GM20000 (cell line): ENCODE results near the gene ABCA3.

Experiments used
- DNase-seq: peaks from one replicate; pipeline ENCODE4 v3.0.0; 2012; ENCODE audit warnings: low spot score
- TF ChIP-seq, protein P1 (sequence below): IDR thresholded peaks from 2 replicates; pipeline ENCODE4 v1.5.1; 2012; ENCODE audit warnings: mild to moderate bottlenecking, control low read depth; ENCODE audit errors: extremely low read depth, missing control alignments

The ABCA3 gene

DNA sequence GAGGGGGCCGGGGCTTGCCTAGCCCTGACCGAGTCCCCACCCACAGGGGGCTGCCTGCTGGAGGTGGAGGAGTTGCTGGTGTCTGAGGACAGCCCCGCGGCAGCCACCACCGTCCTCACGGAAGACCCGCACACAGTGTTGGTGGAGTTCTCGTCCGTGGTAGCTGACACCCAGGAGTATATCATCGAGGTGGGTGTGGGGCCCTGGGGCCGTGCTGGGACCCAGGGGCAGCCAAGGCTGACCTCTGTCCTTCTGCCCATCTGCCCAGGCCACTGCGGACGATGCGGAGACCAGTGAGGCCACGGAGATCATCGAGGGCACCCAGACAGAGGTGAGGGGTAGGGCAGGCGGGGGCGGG is 105.7 kb downstream of the ABCA3 start:
- TF ChIP-seq, protein P1, sequence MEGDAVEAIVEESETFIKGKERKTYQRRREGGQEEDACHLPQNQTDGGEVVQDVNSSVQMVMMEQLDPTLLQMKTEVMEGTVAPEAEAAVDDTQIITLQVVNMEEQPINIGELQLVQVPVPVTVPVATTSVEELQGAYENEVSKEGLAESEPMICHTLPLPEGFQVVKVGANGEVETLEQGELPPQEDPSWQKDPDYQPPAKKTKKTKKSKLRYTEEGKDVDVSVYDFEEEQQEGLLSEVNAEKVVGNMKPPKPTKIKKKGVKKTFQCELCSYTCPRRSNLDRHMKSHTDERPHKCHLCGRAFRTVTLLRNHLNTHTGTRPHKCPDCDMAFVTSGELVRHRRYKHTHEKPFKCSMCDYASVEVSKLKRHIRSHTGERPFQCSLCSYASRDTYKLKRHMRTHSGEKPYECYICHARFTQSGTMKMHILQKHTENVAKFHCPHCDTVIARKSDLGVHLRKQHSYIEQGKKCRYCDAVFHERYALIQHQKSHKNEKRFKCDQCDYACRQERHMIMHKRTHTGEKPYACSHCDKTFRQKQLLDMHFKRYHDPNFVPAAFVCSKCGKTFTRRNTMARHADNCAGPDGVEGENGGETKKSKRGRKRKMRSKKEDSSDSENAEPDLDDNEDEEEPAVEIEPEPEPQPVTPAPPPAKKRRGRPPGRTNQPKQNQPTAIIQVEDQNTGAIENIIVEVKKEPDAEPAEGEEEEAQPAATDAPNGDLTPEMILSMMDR, result no peak
- no peak for DNase-seq

DNA sequence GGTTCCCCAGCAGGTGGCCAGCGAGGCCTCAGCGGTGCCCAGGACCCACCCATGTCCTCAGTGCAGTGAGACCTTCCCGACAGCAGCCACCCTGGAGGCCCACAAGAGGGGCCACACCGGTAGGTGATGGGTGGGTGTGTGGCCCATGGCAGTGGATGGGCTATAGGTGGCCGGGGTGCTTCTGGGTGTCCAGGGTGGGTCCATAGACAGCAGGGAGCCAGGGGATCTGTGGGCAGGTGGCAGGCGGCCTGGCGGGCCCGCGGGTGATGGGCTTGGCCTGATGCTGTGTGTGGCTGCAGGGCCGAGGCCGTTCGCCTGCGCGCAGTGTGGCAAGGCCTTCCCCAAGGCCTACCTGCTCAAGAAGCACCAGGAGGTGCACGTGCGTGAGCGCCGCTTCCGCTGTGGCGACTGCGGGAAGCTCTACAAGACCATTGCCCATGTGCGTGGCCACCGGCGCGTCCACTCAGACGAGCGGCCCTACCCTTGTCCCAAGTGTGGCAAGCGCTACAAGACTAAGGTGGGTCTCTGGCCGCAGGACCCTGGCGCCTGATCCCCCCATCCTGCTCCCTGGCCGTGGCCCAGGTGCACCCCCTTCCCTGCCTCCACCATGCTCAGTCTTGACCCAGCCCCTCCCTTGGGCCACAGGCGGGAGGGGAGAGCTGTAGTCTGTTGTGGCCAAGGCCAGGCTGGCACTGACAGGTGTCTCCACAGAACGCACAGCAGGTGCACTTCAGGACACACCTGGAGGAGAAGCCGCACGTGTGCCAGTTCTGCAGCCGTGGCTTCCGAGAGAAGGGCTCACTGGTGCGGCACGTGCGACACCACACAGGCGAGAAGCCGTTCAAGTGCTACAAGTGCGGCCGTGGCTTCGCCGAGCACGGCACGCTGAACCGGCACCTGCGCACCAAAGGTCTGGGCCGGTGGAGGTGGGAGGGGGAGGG is 106.4 kb downstream of the ABCA3 start:
- DNase-seq, result no peak
- TF ChIP-seq, protein P1, result no peak

DNA sequence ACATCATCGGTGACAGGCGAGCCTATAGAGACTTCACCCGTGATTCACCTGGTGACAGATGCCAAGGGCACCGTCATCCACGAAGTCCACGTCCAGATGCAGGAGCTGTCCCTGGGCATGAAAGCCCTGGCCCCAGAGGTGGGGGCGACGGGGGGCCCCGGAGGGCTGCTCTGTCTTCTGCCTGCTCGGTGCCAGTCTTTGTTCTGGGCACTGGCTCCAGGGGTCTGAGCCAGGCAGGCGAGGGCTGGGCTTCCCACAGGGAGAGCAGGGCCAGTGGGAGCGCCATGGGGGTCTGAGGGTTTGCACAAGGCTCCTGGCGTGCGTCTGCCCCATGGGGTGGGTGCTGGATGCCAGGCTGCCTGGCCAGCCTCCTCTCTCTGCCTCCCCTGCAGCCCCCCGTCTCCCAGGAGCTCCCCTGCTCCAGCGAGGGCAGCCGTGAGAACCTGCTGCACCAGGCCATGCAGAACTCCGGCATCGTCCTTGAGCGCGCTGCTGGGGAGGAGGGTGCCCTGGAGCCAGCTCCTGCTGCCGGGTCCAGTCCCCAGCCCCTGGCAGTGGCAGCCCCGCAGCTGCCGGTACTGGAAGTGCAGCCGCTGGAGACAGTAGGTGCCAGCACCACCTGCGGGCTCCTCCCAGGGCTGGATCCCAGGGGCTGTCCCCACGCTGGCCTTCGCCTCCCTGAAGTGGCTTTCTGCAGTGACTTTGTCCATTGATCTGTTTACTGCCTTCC is 107.3 kb downstream of the ABCA3 start:
- TF ChIP-seq, protein P1, result no peak
- DNase-seq, result no peak

DNA sequence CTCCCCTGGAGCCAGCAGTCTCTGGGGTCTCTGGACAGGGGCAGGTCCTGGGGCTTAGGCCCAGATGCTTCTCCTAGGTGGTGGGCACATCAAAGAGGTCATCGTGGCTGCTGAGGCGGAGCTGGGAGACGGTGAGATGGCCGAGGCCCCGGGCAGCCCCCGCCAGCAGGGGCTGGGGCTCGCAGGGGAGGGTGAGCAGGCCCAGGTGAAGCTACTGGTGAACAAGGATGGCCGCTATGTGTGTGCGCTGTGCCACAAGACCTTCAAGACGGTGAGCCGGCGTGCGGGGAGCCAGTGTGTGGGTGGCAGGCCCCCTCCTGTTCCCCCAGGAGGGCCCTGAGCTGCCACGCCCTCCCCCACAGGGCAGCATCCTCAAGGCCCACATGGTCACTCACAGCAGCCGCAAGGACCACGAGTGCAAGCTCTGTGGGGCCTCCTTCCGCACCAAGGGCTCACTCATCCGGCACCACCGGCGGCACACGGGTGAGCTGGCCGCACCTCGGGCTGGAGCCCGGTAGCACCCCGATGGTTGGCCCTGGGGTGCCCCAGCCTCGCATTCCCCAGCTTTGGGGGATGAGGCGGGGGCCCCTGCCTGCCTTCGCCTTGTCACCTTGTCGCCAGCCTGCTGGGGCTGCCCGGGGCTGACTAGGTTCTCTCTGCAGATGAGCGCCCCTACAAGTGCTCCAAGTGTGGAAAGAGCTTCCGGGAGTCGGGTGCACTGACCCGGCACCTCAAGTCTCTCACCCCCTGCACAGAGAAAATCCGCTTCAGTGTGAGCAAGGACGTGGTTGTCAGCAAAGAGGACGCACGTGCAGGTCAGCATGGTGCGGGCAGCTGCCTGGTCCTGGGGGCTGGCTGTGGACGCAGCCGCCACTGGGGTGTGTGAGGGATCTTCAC is 108.2 kb downstream of the ABCA3 start:
- DNase-seq, result no peak
- TF ChIP-seq, protein P1, result no peak

DNA sequence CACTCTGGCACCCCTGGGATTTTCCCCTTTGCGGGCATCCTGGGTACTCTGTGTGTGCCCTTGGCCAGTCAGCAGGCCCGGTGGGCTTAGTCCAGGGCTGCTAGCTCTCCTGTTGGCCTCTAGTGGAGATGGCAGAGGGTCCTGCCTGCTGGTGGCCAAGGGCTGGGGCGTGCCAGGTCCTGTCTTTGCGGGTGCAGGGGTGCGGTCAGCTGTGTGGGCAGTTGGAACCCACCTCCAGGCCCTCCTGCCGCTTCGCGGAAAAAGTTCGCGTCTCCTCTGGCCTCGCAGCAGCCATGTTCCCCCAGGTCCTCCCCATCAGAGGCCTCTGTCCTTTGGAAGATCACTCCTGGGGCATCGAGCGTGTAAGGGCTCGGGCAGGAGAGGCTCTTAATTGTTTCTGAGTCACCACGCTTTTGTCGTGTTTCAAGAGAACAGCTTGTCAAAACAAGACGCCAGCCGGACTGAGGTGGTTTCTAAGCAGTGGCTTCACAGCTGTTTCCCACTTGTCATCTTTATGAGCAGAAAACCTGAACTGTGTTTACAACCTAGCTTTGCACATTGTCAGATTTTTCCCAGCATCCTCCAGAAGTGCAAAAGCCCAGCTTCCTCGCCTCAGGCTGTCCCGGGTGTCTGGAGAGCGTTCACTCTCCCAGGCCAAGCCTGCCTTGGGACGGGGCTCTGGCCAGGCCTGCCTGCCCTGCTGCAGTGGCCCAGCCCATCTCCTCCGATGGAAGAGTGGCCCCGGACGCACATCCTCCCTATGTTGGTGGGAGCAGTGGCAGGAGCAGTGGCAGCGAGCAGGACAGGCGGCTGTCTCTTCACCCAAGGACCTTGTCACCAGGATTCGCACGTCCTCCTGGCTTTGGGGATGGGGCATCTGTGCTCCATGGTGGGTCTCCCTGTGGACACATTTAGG is 109.3 kb downstream of the ABCA3 start:
- no peak for DNase-seq
- TF ChIP-seq, protein P1, result no peak

DNA sequence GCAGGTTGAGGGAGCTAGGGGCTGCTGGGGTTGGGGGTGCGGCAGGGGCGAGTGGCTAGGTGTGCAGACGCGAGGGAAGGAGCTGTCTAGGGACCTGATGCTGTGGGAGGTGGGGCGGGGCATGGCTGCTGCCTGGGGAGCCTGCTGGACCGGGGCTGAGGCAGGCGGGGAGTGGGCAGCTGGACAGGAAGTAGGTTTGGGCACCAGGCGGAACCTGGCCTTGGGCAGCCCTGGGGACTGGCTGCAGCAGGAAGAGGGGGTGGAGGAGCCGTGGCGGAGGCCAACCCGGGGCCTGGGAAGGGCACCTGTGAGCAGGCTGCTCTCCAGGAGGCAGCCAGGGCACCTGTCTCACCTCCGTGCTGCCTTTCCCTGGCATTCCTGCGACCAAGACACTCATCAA is 110.2 kb downstream of the ABCA3 start:
- no peak for DNase-seq
- TF ChIP-seq, protein P1, result no peak
